ENCODE data around the gene APMAP. TPM values are rescaled to one million over a fixed set of nuclear protein-coding genes. Genes with fewer than 3 reads are reported as not detected.

The APMAP gene
- total RNA-seq, 1 experiment from 2014 or later: 107 TPM

DNA sequence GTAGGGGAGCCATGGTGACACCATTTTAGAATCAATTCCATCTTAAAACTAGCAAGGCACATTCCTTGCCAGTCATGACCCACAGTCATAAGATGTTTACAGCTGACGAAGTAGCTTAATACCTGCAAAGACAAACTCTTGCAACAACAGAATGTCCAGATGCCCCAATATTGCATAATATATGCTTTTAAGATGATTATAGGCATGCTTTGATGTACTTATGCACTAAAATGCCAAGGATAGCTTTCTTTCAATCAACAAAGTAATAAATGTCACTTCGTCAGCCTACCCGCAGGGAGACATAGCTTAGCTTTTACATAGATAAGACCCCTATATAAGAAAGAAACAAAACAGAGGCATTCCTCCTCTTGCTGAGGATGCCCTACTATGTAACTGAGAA, 38.7 kb upstream of the APMAP start:
- no peaks in the 10 kb centered on the region for H3K27me3 ChIP-seq
- DNase-seq: no peak
- peaks cover 30% of the 10 kb centered on the region for H3K4me1 ChIP-seq
- H3K36me3 ChIP-seq: no peaks in the 10 kb centered on the region
- no peak overlapping the region for H3K27ac ChIP-seq
- H3K9me3 ChIP-seq (replicated peaks): no peaks in the 10 kb centered on the region
- no peak overlapping the region for H3K4me3 ChIP-seq

DNA sequence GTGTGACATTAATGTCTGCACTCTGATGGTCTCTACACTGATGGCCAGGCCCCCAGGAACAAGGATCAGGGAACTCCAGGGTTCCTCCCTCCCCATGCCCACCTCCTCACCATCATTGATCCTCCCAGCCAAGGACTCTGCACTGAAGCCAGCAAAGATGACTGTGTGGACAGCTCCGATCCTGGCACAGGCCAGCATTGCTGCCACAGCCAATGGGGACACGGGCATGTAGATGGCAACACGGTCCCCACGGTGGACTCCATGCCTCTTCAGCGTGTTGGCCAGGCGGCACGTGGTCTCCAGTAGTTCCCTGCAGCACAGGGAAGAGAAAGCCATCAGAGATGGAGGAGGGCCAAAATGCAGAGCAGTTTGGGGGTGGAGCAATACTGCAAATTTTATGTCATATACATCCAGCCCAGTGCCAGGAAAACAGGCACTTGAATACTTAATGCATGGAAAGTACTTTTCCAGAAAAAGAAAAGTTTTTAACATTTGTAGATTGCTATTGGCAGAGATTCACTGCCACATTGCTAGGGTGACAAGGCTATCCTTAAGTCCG, 38.2 kb upstream of the APMAP start:
- no peaks in the 10 kb centered on the region for H3K9me3 ChIP-seq (replicated peaks)
- no peak overlapping the region for H3K27ac ChIP-seq
- DNase-seq: no peak
- H3K4me3 ChIP-seq: no peak overlapping the region
- peaks cover 25% of the 10 kb centered on the region for H3K4me1 ChIP-seq
- no peaks in the 10 kb centered on the region for H3K36me3 ChIP-seq
- H3K27me3 ChIP-seq: no peaks in the 10 kb centered on the region

- no peak for DNase-seq
- Histone ChIP-seq H3K27me3 (no peaks in the 10 kb centered on the region), H3K4me3 (no peak overlapping the region)
Measured at GRCh38 chr20:25030007-25030648, 37.6 kb upstream of the APMAP start.

GRCh38 chr20:25025986-25026605, 33.5 kb upstream of the APMAP start:
- H3K4me1 ChIP-seq: no peaks in the 10 kb centered on the region
- no peak overlapping the region for H3K27ac ChIP-seq
- no peak for DNase-seq
- no peaks in the 10 kb centered on the region for H3K36me3 ChIP-seq
- no peaks in the 10 kb centered on the region for H3K27me3 ChIP-seq
- H3K4me3 ChIP-seq: no peak overlapping the region
- no peaks in the 10 kb centered on the region for H3K9me3 ChIP-seq (replicated peaks)

More at GRCh38 chr20:25030007-25030648, 37.6 kb upstream of the APMAP start:
- H3K4me1 ChIP-seq: peaks cover 21% of the 10 kb centered on the region
- no peaks in the 10 kb centered on the region for H3K9me3 ChIP-seq (replicated peaks)
- H3K27ac ChIP-seq: no peak overlapping the region
- no peaks in the 10 kb centered on the region for H3K36me3 ChIP-seq

- no peaks in the 10 kb centered on the region for H3K4me1 ChIP-seq
Measured at GRCh38 chr20:25025091-25025861, 32.7 kb upstream of the APMAP start.

GRCh38 chr20:25024171-25024570, 31.6 kb upstream of the APMAP start:
- no peak for DNase-seq
- Histone ChIP-seq H3K27me3 (no peaks in the 10 kb centered on the region), H3K4me1 (no peaks in the 10 kb centered on the region), H3K27ac (no peak overlapping the region), H3K36me3 (no peaks in the 10 kb centered on the region), H3K9me3 (replicated peaks) (no peaks in the 10 kb centered on the region), H3K4me3 (no peak overlapping the region)

More at GRCh38 chr20:25025091-25025861, 32.7 kb upstream of the APMAP start:
- H3K36me3 ChIP-seq: no peaks in the 10 kb centered on the region
- H3K27me3 ChIP-seq: no peaks in the 10 kb centered on the region
- H3K4me3 ChIP-seq: no peak overlapping the region
- no peak for DNase-seq
- H3K9me3 ChIP-seq (replicated peaks): no peaks in the 10 kb centered on the region
- no peak overlapping the region for H3K27ac ChIP-seq

- no peaks in the 10 kb centered on the region for H3K27me3 ChIP-seq
- no peaks in the 10 kb centered on the region for H3K9me3 ChIP-seq (replicated peaks)
Measured at GRCh38 chr20:25023356-25023755, 30.8 kb upstream of the APMAP start.

GRCh38 chr20:25022680-25023079, 30.1 kb upstream of the APMAP start:
- H3K9me3 ChIP-seq (replicated peaks): no peaks in the 10 kb centered on the region
- H3K27me3 ChIP-seq: no peaks in the 10 kb centered on the region
- no peak overlapping the region for H3K27ac ChIP-seq
- no peaks in the 10 kb centered on the region for H3K4me1 ChIP-seq
- H3K4me3 ChIP-seq: no peak overlapping the region
- H3K36me3 ChIP-seq: no peaks in the 10 kb centered on the region
- no peak for DNase-seq

More at GRCh38 chr20:25023356-25023755, 30.8 kb upstream of the APMAP start:
- DNase-seq: no peak
- Histone ChIP-seq H3K4me3 (no peak overlapping the region), H3K27ac (no peak overlapping the region), H3K4me1 (no peaks in the 10 kb centered on the region), H3K36me3 (no peaks in the 10 kb centered on the region)

GRCh38 chr20:25021336-25021735, 28.8 kb upstream of the APMAP start:
- Histone ChIP-seq H3K27ac (no peak overlapping the region), H3K9me3 (replicated peaks) (no peaks in the 10 kb centered on the region), H3K27me3 (no peaks in the 10 kb centered on the region), H3K4me1 (no peaks in the 10 kb centered on the region), H3K4me3 (no peak overlapping the region), H3K36me3 (no peaks in the 10 kb centered on the region)
- no peak for DNase-seq

DNA sequence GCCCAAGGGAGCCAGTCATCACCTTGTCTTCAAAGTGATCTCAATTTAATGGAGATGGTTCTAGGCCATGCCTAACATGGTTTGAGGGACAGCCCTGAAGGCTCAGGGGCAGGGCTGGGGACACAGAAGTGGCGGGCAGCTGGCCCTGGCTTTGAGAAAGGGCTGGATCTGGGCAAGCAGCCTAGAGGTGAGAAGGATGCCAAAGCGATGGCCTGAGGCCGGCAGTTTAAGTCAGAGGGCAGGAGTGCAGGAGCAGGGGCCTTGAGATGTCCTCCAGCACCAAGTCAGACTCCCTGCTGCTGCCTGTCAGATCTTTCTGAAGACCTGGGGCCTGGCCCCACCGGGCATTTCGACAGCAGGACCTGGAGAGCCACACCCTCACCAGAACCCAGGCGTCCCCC, 28.4 kb upstream of the APMAP start:
- no peaks in the 10 kb centered on the region for H3K36me3 ChIP-seq
- H3K4me3 ChIP-seq: no peak overlapping the region
- H3K27me3 ChIP-seq: no peaks in the 10 kb centered on the region
- H3K4me1 ChIP-seq: no peaks in the 10 kb centered on the region
- no peaks in the 10 kb centered on the region for H3K9me3 ChIP-seq (replicated peaks)
- no peak overlapping the region for H3K27ac ChIP-seq
- DNase-seq: no peak

- no peak for DNase-seq
- no peaks in the 10 kb centered on the region for H3K36me3 ChIP-seq
- H3K4me3 ChIP-seq: no peak overlapping the region
- H3K27ac ChIP-seq: no peak overlapping the region
- H3K4me1 ChIP-seq: no peaks in the 10 kb centered on the region
- H3K27me3 ChIP-seq: no peaks in the 10 kb centered on the region
- no peaks in the 10 kb centered on the region for H3K9me3 ChIP-seq (replicated peaks)
Measured at GRCh38 chr20:25020345-25020744, 27.8 kb upstream of the APMAP start.

GRCh38 chr20:25019381-25020155, 27.0 kb upstream of the APMAP start:
- no peak overlapping the region for H3K4me3 ChIP-seq
- H3K4me1 ChIP-seq: no peaks in the 10 kb centered on the region
- H3K9me3 ChIP-seq (replicated peaks): no peaks in the 10 kb centered on the region
- no peak for DNase-seq
- no peaks in the 10 kb centered on the region for H3K36me3 ChIP-seq
- H3K27me3 ChIP-seq: no peaks in the 10 kb centered on the region
- no peak overlapping the region for H3K27ac ChIP-seq

DNA sequence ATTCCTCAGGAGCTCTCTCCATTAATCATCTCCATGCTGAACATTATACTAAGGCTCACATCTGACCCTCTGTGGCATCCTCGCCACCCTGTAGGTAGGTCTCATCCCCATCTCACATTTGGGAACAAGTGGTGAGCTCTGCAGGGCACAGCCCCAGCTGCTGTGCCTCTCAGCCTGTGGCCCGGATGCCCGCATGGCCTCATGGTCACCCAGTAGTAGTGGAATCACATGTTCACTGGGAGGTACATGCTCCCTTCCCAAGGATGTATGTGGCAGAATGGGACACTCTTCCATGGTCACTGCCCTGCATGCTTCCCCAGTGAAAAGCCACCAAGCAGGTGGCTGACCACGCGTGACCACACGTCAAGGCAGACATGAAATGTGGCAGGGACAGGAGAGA, 26.3 kb upstream of the APMAP start:
- no peaks in the 10 kb centered on the region for H3K27me3 ChIP-seq
- no peak overlapping the region for H3K4me3 ChIP-seq
- H3K36me3 ChIP-seq: no peaks in the 10 kb centered on the region
- H3K27ac ChIP-seq: no peak overlapping the region
- no peaks in the 10 kb centered on the region for H3K9me3 ChIP-seq (replicated peaks)
- H3K4me1 ChIP-seq: no peaks in the 10 kb centered on the region
- DNase-seq: no peak

DNA sequence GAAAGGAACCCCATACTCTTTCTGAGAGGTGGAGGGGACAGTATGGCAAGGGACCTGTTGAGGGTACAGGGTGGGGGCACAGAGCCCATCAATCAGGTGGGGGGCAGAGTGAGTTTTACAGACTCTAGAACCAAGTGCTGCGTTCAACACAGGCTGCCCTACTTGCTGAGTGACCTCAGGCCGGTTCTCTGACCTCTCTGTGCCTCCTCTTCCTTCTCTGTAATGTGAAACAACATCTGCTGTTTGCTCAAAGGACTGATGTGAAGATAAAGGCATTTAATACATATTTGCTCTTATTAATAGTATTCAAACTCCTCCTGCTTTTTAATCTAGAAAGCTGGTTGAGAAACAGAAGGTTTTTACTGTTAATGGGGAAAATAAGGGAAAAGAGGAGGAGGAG, 25.9 kb upstream of the APMAP start:
- Histone ChIP-seq H3K27ac (no peak overlapping the region), H3K27me3 (no peaks in the 10 kb centered on the region)
- no peak for DNase-seq

More for the DNA sequence above, 25.9 kb upstream of the APMAP start:
- Histone ChIP-seq H3K4me3 (no peak overlapping the region), H3K9me3 (replicated peaks) (no peaks in the 10 kb centered on the region), H3K36me3 (no peaks in the 10 kb centered on the region), H3K4me1 (no peaks in the 10 kb centered on the region)

Data from SJCRH30 (cell line).